K562 (cell line): ENCODE results near the gene LAGE3. TPM values are rescaled to one million over a fixed set of nuclear protein-coding genes. Genes with fewer than 3 reads are reported as not detected.
A peak's percentile ranks its signal among the peaks of the same experiment; 100 is the strongest.

Source experiments
- CHD1 ChIP-seq: fragments of 200-600 bp; sonication (generic); IDR thresholded peaks from one replicate; pipeline ENCODE4 v1.6.1; 2012; ENCODE audit warnings: mild to moderate bottlenecking, moderate library complexity, low read length, inconsistent platforms
- CHD2 ChIP-seq: IDR thresholded peaks from 2 replicates; pipeline ENCODE4 v1.6.1; 2011; ENCODE audit warnings: low read depth, low read length
- ETV6 ChIP-seq, 3 experiments: fragments of 150-350 bp in 1 of 3; sonication (generic) in 1 of 3; formaldehyde crosslinking in 1 of 3; IDR thresholded peaks; 2 replicates each; pipeline versions ENCODE4 v1.6.1 to v1.8.0; 2014 to 2022; ENCODE audit warnings: borderline replicate concordance in 2 of 3, low read depth in 2 of 3, antibody characterized with exemption in 1 of 3, low read length in 1 of 3, mild to moderate bottlenecking in 1 of 3, missing genetic modification reagents in 1 of 3
- FOXJ3 ChIP-seq: sonication (generic); formaldehyde crosslinking; IDR thresholded peaks from 2 replicates; pipeline ENCODE4 v1.4.0; 2020; ENCODE audit warnings: mild to moderate bottlenecking, missing genetic modification reagents
- GABPA ChIP-seq: fragments of 200-800 bp; sonication (Bioruptor generic); conservative IDR thresholded peaks from 2 replicates; pipeline ENCODE4 v1.6.1; 2016; ENCODE audit warnings: low read depth, missing genetic modification characterization, missing compliant biosample characterization
- KDM2B ChIP-seq: fragments of 250-450 bp; sonication (Bioruptor Pico); IDR thresholded peaks from 2 replicates; pipeline ENCODE4 v1.8.0; 2021; ENCODE audit warnings: mild to moderate bottlenecking, moderate library complexity
- PML ChIP-seq: IDR thresholded peaks from 2 replicates; pipeline ENCODE4 v1.6.1; 2012; ENCODE audit warnings: low read length, inconsistent platforms
- POLR2B ChIP-seq: fragments of 450-650 bp; IDR thresholded peaks from 2 replicates; pipeline ENCODE4 v1.6.1; 2018; ENCODE audit warnings: low read depth; ENCODE audit not compliant: partially characterized antibody
- ZBTB11 ChIP-seq, 3 experiments: fragments of 200-800 bp in 1 of 3; fragments of 250-450 bp in 1 of 3; fragments of 450-650 bp in 1 of 3; sonication (Bioruptor Pico) in 1 of 3; sonication (Bioruptor generic) in 1 of 3; formaldehyde crosslinking in 1 of 3; IDR thresholded peaks; 2 replicates each; pipeline versions ENCODE4 v1.6.1 to v1.8.0; 2016 to 2022; ENCODE audit warnings: mild to moderate bottlenecking in 2 of 3, missing genetic modification characterization in 2 of 3, missing compliant biosample characterization in 1 of 3, moderate library complexity in 1 of 3
- ZNF146 ChIP-seq: IDR thresholded peaks from one replicate; pipeline ENCODE4 v1.6.1; 2018; ENCODE audit warnings: missing compliant biosample characterization; ENCODE audit not compliant: unreplicated experiment
- ZNF518B ChIP-seq: fragments of 250-450 bp; sonication (Bioruptor Pico); IDR thresholded peaks from 2 replicates; pipeline ENCODE4 v1.5.0; 2021; ENCODE audit warnings: mild to moderate bottlenecking, moderate library complexity
- ZNF592 ChIP-seq: fragments of 450-650 bp; IDR thresholded peaks from 2 replicates; pipeline ENCODE4 v1.6.1; 2017; ENCODE audit warnings: antibody characterized with exemption, mild to moderate bottlenecking
- polyA plus RNA-seq, 8 experiments: library from polyadenylated mRNA; depleted of rRNA in 4 of 8; stranded (reverse) in 5 of 8; unstranded in 3 of 8; fragments of >200 nt; fragmentation: Nextera tagmentation in 2 of 8; fragmentation: Illumina TruSeq in 1 of 8; extraction: Ambion mirVana in 2 of 8; extraction: Trizol in 1 of 8; gene quantifications; 2 replicates each; pipeline versions ENCODE4 v1.2.1 to v1.2.3, GENCODE V29; 2011 to 2014; ENCODE audit warnings: inconsistent platforms in 1 of 8, missing spikeins in 1 of 8
- total RNA-seq, 7 experiments: library from RNA; depleted of rRNA in 6 of 7; stranded (reverse); fragments of >200 nt in 6 of 7; fragmentation: Illumina TruSeq in 2 of 7; extraction: Trizol in 2 of 7; gene quantifications; 2 replicates each; pipeline versions ENCODE4 v1.2.1 to v1.2.3, GENCODE V29; 2011 to 2021; ENCODE audit warnings: low replicate concordance in 1 of 7
- TF ChIP-seq, protein P1 (sequence below): fragments of 450-650 bp; formaldehyde crosslinking; conservative IDR thresholded peaks from 2 replicates; pipeline ENCODE4 v1.4.0; 2022; ENCODE audit warnings: mild to moderate bottlenecking, missing genetic modification characterization

Gene LAGE3
- total and polyA plus RNA-seq, 9 of the 15 experiments (the other 6 are each of a cell fraction or from before 2014, with no cell fraction given), result 28.2 to 125 (median 35.8) TPM

DNA sequence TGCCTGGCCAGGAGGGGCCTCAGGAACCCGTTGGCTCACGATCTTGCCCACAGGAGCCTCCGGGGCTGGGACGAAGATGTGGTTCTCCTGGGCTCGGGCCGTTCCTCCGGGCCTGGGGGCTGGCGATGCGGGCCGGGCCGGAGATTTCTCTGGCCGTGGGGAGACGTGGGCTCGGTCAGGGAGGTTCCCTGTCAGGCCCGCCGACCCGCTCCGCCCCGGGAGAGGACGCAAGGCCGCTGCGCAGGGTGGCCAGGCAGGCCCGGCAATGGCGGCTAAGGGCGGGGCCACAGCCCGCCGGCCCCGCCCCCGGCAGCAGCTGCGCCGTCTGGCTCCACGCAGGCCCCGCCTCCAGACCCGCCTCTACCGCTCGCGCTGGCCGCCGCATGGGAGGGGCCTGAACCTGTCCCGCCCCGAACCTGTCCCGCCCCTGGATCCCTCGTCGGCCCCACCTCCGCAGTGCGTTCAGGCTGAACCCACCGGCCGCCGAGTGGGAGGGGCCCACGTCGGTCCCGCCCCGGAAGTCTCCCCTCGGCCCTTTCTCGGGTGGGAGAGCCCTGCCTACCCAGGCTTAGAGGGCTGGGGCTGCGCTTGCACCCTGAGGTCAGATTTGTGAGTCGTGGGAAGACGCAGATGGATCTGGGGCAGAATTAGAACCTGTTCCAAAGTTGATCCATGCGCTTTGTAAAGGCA lies 37.0 kb upstream of the LAGE3 start, which contains the start of gene FAM3A (continued):
- TF ChIP-seq ZNF518B (no peak), ZNF146 (CRISPR knock-in tag) (no peak), ZNF592 (0 out of 2 replicates have a peak, but pooled peaks have one; percentile 26), FOXJ3 (CRISPR knock-in tag) (no peak), PML (peak; percentile 55; the same call in 1 of the 2 replicates), CHD2 (no peak), GABPA (tag) (peak; percentile 86), POLR2B (peak; percentile 61), ETV6 (IDR thresholded peaks at IDR 0.05; ENCODE audit: borderline replicate concordance in 1 of 2, low read depth in 2 of 2, low read length in 1 of 2) (no peak), ETV6 (CRISPR knock-in tag; IDR thresholded peaks at IDR 0.05; ENCODE audit: borderline replicate concordance) (no peak), KDM2B (CRISPR knock-in tag) (no peak), ZBTB11 (CRISPR knock-in tag; IDR thresholded peaks at IDR 0.05) (peak in 1 of 3 experiments; percentile 73; a peak in 1 of 6 replicates), CHD1 (no peak)
- TF ChIP-seq, protein P1, sequence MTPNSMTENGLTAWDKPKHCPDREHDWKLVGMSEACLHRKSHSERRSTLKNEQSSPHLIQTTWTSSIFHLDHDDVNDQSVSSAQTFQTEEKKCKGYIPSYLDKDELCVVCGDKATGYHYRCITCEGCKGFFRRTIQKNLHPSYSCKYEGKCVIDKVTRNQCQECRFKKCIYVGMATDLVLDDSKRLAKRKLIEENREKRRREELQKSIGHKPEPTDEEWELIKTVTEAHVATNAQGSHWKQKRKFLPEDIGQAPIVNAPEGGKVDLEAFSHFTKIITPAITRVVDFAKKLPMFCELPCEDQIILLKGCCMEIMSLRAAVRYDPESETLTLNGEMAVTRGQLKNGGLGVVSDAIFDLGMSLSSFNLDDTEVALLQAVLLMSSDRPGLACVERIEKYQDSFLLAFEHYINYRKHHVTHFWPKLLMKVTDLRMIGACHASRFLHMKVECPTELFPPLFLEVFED (CRISPR knock-in tag), result no peak
